Dermis blood vessel endothelial cell (primary cell): Measurements from ENCODE around the gene HRH1. TPM values are rescaled to one million over a fixed set of nuclear protein-coding genes. Genes with fewer than 3 reads are reported as not detected.
"Not testable (repeated sequence)": the region's sequence is repeated elsewhere in the genome, so short reads cannot be mapped to it uniquely, and the experiment has no call there.

Experiments
- DNase-seq: peaks from one replicate; pipeline ENCODE4 v3.0.0; 2010
- total RNA-seq: library from RNA; depleted of rRNA; stranded (reverse); fragments of >200 nt; gene quantifications from 2 replicates; pipeline ENCODE4 v1.2.3, GENCODE V29; 2014

The HRH1 gene
- total RNA-seq, 1 donor from 2014 or later: 6.1 TPM

GRCh38 chr3:11245276-11245675 is 91.0 kb downstream of the HRH1 start:
- peak; percentile 37 for DNase-seq

- no peak for DNase-seq
These were observed 91.8 kb downstream of the HRH1 start for GRCh38 chr3:11245827-11246662.

- no peak for DNase-seq
These were observed 92.3 kb downstream of the HRH1 start for GRCh38 chr3:11246663-11246970.

GRCh38 chr3:11247362-11247761 is 93.1 kb downstream of the HRH1 start:
- DNase-seq: no peak

GRCh38 chr3:11248596-11248995 is 94.3 kb downstream of the HRH1 start:
- DNase-seq: no peak

- peak; percentile 35 for DNase-seq
These were observed 96.9 kb downstream of the HRH1 start for GRCh38 chr3:11250902-11251806.

GRCh38 chr3:11251807-11252176 is 97.5 kb downstream of the HRH1 start:
- no peak for DNase-seq

- DNase-seq: no peak
These were observed 100.6 kb downstream of the HRH1 start for GRCh38 chr3:11254876-11255275.

GRCh38 chr3:11255537-11255936 is 101.2 kb downstream of the HRH1 start:
- DNase-seq: not testable (repeated sequence)

- no peak for DNase-seq
These were observed 104.7 kb downstream of the HRH1 start for GRCh38 chr3:11258958-11259357.

GRCh38 chr3:11260460-11260859 is 106.2 kb downstream of the HRH1 start:
- DNase-seq: no peak

GRCh38 chr3:11269007-11269406 is 114.7 kb downstream of the HRH1 start:
- no peak for DNase-seq

GRCh38 chr3:11271986-11272904 is 118.0 kb downstream of the HRH1 start, which contains the start of gene ATG7:
TSS of gene ATG7 (plus strand) at chr3:11272397. CDS start at chr3:11298696, 26,299 bp downstream.
- peak; percentile 98 for DNase-seq

GRCh38 chr3:11272906-11273574 is 118.7 kb downstream of the HRH1 start:
- DNase-seq: peak; percentile 24

GRCh38 chr3:11273891-11274291 is 119.6 kb downstream of the HRH1 start:
- no peak for DNase-seq

GRCh38 chr3:11274566-11275142 is 120.4 kb downstream of the HRH1 start:
- no peak for DNase-seq

GRCh38 chr3:11275926-11276325 is 121.6 kb downstream of the HRH1 start:
- no peak for DNase-seq

GRCh38 chr3:11276901-11277300 is 122.6 kb downstream of the HRH1 start:
- no peak for DNase-seq

- no peak for DNase-seq
These were observed 128.2 kb downstream of the HRH1 start for GRCh38 chr3:11282250-11283138.

GRCh38 chr3:11283139-11283475 is 128.8 kb downstream of the HRH1 start:
- DNase-seq: no peak

- no peak for DNase-seq
These were observed 129.7 kb downstream of the HRH1 start for GRCh38 chr3:11284011-11284410.
